DOHH2 (cell line): ENCODE data around the gene PPP4R3A.

ENCODE experiments used
- EZH2phosphoT487 ChIP-seq: fragments of 200-600 bp; sonication (generic); IDR thresholded peaks from 2 replicates; pipeline ENCODE4 v1.6.1; 2017; ENCODE audit warnings: borderline replicate concordance, mild to moderate bottlenecking, antibody characterized with exemption, low read length, moderate library complexity, mixed read lengths
- TF ChIP-seq, protein P1 (sequence below): fragments of 200-600 bp; sonication (generic); IDR thresholded peaks from one replicate; pipeline ENCODE4 v1.5.1; 2014; ENCODE audit warnings: antibody characterized with exemption, mild to moderate bottlenecking, low read depth, low read length; ENCODE audit not compliant: poor library complexity, severe bottlenecking

DNA sequence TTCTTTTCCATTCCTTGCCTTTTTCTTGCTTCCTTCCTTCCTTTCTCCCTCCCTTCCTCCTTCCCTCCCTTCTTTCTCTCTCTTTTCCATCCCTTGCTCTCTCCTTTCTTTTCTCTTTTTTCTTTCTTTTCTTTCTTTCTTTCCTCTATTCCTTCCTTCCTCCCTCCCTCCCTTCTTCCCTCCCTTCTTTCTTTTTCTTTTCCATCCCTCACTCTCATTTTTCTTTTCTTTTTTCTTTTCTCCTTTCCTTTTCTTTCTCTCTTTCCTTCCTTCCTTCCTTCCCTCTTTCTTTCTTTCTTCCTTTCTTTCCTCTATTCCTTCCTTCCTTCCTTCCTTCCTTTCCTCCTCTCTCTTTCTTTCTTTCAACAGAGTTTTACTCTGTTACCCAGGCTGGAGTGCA is 35.1 kb upstream of the PPP4R3A start:
- TF ChIP-seq, protein P1, sequence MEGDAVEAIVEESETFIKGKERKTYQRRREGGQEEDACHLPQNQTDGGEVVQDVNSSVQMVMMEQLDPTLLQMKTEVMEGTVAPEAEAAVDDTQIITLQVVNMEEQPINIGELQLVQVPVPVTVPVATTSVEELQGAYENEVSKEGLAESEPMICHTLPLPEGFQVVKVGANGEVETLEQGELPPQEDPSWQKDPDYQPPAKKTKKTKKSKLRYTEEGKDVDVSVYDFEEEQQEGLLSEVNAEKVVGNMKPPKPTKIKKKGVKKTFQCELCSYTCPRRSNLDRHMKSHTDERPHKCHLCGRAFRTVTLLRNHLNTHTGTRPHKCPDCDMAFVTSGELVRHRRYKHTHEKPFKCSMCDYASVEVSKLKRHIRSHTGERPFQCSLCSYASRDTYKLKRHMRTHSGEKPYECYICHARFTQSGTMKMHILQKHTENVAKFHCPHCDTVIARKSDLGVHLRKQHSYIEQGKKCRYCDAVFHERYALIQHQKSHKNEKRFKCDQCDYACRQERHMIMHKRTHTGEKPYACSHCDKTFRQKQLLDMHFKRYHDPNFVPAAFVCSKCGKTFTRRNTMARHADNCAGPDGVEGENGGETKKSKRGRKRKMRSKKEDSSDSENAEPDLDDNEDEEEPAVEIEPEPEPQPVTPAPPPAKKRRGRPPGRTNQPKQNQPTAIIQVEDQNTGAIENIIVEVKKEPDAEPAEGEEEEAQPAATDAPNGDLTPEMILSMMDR, result no peak
- TF ChIP-seq EZH2phosphoT487, result no peak
